ENCODE measurements around the gene PCCB.
A peak's percentile ranks its signal among the peaks of the same experiment; 100 is the strongest.

The PCCB gene

DNA sequence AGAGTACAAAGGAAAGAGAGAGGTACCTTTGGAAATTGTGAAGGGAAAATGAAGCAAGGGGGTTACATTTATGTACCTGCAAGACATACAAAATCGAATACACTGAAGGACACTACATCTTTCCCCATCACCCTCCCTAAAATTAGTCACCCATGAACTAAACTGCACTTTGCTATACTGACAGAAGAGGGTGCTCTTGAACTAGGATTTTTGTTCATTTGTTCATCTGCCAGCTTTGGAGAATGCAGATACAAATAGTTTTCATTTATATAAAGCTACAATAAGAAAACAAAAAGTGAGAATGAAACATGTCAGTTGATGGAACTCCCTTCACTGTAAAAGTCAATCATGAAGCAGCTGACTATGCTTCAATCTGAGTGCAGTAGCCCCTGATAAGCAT, 55.7 kb downstream of the PCCB start:
- TF ChIP-seq, protein P1, sequence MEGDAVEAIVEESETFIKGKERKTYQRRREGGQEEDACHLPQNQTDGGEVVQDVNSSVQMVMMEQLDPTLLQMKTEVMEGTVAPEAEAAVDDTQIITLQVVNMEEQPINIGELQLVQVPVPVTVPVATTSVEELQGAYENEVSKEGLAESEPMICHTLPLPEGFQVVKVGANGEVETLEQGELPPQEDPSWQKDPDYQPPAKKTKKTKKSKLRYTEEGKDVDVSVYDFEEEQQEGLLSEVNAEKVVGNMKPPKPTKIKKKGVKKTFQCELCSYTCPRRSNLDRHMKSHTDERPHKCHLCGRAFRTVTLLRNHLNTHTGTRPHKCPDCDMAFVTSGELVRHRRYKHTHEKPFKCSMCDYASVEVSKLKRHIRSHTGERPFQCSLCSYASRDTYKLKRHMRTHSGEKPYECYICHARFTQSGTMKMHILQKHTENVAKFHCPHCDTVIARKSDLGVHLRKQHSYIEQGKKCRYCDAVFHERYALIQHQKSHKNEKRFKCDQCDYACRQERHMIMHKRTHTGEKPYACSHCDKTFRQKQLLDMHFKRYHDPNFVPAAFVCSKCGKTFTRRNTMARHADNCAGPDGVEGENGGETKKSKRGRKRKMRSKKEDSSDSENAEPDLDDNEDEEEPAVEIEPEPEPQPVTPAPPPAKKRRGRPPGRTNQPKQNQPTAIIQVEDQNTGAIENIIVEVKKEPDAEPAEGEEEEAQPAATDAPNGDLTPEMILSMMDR (IDR thresholded peaks at IDR 0.05; ENCODE audit: low read length, missing control alignments), result peak; percentile 71
- H3K4me3 ChIP-seq (replicated peaks; ENCODE audit: low read depth, low read length), result no peak overlapping the region
- DNase-seq (ENCODE audit: low read depth), result peak; percentile 79

DNA sequence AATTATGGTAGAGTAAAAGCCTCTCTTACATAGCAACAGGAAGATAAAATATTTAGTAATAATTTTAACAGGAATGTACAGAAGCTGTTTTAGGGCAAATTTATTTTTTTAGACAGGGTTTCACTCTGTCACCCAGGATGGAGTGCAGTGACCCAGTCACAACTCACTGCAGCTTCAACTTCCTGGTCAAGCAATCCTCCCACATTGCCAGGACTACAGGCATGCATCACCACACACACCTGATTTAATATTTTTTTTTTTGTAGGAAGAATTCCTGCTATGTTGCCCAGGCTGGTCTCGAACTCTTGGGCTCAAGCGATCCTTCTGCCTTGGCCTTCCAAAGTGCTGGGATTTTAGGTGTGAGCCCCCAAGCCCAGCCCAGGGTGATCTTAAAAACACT, 61.1 kb downstream of the PCCB start:
- H3K4me3 ChIP-seq (replicated peaks; ENCODE audit: low read depth, low read length), result no peak overlapping the region
- TF ChIP-seq, protein P1 (IDR thresholded peaks at IDR 0.05; ENCODE audit: low read length, missing control alignments), result no peak
- no peak for DNase-seq (ENCODE audit: low read depth)

DNA sequence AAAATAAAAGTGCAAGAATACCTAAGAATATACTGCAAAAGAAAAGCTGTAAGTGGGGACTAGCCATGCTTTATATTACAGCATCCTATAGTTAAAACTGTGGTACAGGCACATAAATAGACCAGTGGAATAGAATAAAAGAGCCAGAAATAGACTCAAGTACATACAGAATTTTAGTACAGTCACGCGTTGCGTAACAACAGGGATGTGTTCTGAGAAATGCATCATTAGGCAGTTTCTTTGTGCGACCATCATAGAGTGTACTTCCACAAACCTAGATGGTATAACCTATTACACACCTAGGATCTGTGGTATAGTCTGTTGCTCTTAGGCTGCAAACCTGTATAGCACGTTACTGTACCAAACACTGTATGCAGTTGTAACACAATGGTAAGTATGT, 61.8 kb downstream of the PCCB start:
- peak; percentile 35 for DNase-seq (ENCODE audit: low read depth)
- H3K4me3 ChIP-seq (replicated peaks; ENCODE audit: low read depth, low read length), result no peak overlapping the region
- TF ChIP-seq, protein P1 (IDR thresholded peaks at IDR 0.05; ENCODE audit: low read length, missing control alignments), result no peak

DNA sequence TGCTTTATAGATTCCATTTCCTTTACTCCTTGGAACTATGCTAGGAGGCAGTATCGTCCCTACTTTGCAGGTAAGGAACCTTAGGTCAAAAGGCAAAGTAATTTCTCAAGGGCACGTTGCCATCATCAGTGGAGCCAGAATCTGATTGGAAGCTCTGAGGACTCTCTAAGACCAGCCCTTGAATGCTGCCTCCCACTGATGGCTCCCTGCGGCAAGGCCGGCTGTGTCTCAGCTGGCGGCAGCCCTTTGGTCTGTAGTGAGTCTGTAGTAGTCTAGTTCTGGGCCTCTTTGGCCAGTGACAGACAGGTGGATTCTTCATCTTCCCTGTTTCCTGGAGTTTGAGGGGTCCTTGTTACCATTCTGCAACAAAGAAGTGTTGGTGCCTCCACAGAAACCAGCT, 76.2 kb downstream of the PCCB start:
- H3K4me3 ChIP-seq (replicated peaks; ENCODE audit: low read depth, low read length), result no peak overlapping the region
- no peak for DNase-seq (ENCODE audit: low read depth)
- TF ChIP-seq, protein P1 (IDR thresholded peaks at IDR 0.05; ENCODE audit: low read length, missing control alignments), result no peak

DNA sequence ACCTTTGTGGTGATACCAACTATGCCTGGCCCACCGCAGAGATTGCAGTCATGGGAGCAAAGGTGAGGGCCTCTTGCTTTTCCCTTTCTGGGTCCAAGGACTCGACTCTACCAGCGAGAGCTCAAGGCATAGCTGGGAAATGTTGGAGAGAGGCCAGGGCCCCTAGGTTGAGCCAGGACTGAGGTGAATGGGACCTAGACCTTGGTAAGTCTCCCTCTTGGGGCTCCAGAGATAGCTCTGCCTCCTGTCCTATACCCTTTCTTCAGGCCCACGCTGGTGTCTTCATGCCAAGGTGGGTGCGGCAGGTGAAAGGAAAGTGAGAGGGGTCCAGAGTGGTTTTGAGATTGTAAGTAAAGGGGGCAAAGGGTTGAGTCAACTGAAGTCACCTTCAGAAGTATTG, 77.5 kb downstream of the PCCB start:
- TF ChIP-seq, protein P1 (IDR thresholded peaks at IDR 0.05; ENCODE audit: low read length, missing control alignments), result no peak
- no peak for DNase-seq (ENCODE audit: low read depth)

DNA sequence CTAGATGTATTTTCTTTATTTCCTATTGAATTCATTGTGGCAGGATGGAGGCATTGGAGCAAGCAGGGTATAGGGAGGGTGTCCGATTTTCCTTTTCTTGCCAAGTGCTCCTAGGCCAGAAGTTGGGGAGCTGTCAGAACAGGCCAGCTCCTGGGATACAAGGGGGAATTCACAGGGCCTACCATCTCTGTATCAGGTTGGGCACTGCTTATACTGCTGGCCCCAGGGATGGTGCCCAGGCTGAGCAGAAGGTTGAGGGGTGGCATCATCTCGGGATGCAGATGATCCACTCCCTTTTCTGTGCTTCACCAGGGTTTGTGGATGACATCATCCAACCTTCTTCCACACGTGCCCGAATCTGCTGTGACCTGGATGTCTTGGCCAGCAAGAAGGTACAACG, 79.5 kb downstream of the PCCB start:
- no peak for DNase-seq (ENCODE audit: low read depth)
- TF ChIP-seq, protein P1 (IDR thresholded peaks at IDR 0.05; ENCODE audit: low read length, missing control alignments), result no peak
- H3K4me3 ChIP-seq (replicated peaks; ENCODE audit: low read depth, low read length), result no peak overlapping the region

More for the DNA sequence above, 77.5 kb downstream of the PCCB start:
- H3K4me3 ChIP-seq (replicated peaks; ENCODE audit: low read depth, low read length), result no peak overlapping the region

DNA sequence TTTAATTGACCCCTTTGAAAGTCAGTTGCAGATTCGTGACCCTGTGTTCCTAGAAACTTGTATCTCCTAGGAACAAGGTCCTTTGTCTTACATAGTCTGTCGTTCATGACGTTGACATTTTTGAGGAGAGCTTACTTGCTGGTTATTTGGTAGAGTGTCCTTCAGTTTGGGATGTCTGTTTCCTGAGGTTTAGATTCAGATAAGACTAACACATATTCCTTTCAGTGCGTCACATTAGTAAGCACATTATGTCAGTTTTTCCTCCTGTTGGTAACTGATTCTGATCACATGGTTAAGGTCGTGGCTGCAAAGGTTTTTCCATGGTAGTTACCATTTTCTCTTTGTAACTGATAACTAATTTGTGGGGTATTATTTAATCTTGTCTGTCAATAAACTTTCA, 80.8 kb downstream of the PCCB start:
- DNase-seq (ENCODE audit: low read depth), result no peak
- TF ChIP-seq, protein P1 (IDR thresholded peaks at IDR 0.05; ENCODE audit: low read length, missing control alignments), result no peak
- no peak overlapping the region for H3K4me3 ChIP-seq (replicated peaks; ENCODE audit: low read depth, low read length)
